Measurements from ENCODE around the gene KCNIP1.

DNA sequence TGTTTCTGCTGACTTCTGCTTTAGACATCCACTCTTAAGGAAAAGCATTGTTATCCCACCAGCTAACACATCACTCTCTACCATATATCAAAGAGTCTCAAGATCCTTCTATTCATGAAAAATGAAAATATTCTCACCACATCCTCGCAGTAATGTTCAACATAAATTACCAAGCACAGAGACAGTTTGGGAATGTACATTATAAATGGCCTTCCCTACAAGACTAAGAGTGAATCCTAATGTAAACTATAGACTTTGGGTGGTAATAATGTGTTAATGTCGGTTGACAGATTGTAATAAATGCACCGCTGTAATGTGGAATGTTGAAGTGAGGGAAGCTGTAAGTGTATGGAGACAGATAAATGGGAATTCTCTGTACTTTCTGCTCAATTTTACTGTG lies 27.1 kb upstream of the KCNIP1 start:
- no peak for TF ChIP-seq POLR2AphosphoS5 (IDR thresholded peaks at IDR 0.05)
- no peak for TF ChIP-seq POLR2A (IDR thresholded peaks at IDR 0.05)
- TF ChIP-seq, protein P1, sequence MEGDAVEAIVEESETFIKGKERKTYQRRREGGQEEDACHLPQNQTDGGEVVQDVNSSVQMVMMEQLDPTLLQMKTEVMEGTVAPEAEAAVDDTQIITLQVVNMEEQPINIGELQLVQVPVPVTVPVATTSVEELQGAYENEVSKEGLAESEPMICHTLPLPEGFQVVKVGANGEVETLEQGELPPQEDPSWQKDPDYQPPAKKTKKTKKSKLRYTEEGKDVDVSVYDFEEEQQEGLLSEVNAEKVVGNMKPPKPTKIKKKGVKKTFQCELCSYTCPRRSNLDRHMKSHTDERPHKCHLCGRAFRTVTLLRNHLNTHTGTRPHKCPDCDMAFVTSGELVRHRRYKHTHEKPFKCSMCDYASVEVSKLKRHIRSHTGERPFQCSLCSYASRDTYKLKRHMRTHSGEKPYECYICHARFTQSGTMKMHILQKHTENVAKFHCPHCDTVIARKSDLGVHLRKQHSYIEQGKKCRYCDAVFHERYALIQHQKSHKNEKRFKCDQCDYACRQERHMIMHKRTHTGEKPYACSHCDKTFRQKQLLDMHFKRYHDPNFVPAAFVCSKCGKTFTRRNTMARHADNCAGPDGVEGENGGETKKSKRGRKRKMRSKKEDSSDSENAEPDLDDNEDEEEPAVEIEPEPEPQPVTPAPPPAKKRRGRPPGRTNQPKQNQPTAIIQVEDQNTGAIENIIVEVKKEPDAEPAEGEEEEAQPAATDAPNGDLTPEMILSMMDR (IDR thresholded peaks at IDR 0.05), result no peak
- TF ChIP-seq EP300 (IDR thresholded peaks at IDR 0.05; ENCODE audit: low read depth), result no peak

All from transverse colon (tissue), 4 donors.